Fibroblast of skin of scalp (primary cell): ENCODE results near the gene RNF223.
"Not testable (repeated sequence)": the region's sequence is repeated elsewhere in the genome, so short reads cannot be mapped to it uniquely, and the experiment has no call there.

Source experiments
- DNase-seq: peaks from one replicate; pipeline ENCODE4 v3.0.0-alpha.2; 2013

The RNF223 gene

DNA sequence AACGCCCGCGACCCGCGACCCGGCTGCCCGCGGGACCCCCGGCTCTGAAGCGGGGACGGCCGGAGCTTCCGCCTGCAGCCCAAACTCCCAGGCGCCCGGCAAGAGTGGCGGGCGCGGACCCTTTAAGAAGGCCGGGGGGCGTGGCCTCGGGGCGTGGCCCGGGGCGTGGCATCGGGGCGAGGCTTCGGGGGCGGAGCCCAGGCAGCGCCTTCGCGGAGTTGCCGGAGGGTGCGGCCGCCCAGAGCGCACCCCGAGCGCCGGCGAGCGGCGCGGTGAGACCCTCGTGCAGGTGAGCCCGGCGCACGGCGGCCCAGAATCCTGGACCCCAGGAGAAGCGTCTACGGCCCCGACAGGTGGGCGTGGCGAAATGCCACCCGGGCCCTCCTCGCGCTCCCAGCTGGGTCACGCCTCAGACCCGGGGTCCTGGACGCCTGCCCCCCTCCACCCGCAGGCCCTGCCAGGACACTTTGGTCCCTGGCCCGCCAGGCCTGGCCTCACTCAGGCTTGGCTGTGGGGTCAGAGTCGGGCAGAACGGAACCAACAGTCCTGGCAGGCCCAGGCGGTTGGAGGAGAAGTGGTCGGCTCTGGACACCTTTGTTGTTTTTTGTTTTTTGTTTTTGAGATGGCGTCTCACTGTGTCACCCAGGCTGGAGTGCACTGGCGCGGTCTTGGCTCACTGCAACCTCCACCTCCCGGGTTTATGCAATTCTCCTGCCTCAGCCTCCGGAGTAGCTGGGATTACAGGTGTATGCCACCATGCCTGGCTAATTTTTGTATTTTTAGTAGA, 14.4 kb downstream of the RNF223 start:
- peak; percentile 77 for DNase-seq

DNA sequence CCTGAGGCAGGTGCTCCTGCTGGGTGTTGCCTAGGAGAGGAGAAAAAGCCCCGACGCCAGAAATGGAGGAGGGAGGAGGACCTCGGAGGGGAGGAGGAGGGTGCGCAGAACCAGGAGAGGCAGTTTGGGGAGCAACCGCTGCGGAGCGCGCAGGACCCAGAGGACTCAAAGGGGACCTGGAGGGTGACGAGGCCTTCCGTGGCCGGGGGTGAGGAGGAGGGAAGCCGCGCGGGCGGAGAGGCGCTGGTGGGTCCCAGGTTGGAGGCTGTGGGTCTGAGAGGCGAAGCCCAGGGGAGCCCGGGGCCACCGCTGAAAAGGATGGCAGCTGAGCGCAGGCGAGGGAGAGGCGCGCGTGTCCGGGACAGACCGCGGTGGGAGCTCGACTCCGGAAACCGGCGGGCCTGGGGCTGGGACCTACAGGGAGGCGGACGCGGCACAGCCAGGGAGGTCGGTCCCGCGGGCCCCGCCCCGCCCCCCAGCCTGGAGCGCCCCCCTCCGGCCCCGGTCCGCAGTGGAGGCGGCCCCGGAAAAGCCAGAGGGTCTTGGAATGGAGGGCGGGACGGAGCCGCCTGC, 15.1 kb downstream of the RNF223 start:
- no peak for DNase-seq

DNA sequence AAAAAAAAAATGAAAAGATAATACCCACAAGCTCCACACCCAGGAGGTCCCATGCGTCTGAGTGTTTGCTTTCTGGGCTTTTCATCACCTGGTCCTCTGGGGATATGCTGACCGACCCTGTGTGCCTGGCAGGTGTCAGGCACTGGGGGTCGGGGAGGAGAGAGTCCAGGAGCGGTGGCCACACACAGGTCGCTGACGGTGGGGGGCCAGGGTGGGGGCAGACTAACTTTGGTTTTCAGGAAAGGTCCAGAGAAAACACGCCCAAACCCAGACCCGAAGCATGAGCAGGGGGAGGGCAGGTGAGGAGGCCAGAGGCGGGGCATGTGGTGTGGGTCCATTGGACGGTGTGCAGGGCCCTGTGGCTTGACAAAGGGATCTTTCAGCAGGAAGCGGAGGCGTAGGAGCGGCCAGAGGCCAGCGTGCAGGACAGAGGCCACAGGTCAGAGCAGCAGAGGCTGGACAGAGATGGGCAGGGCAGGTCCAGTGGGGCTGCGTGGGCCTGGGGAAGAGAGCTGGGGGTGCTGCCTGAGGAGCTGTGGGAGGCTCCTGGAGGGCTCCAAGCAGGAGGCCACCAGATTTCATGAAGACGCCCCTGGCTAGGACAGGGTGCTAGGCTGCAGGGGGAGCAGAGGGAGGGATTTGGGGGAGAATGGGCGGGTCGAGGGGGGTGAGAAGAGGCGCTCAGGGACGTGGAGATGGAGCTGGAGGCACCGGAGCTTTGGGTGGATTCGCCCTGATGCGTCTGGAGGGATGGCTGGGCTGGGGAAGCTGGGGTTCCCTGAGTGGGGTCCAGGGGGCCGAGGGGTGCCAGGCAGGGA, 15.8 kb downstream of the RNF223 start:
- DNase-seq: no peak

DNA sequence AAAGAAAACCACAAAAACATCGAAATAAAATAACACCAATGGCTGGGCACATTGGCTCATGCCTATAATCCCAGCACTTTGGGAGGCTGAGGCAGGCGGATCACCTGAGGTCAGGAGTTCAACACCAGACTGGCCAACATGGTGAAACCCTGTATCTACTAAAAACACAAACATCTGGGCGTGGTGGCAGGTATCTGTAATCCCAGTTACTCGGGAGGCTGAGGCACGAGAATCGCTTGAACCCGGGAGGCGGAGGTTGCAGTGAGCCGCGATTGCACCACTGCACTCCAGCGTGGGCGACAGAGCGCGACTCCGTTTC, 16.4 kb downstream of the RNF223 start:
- DNase-seq: not testable (repeated sequence)

DNA sequence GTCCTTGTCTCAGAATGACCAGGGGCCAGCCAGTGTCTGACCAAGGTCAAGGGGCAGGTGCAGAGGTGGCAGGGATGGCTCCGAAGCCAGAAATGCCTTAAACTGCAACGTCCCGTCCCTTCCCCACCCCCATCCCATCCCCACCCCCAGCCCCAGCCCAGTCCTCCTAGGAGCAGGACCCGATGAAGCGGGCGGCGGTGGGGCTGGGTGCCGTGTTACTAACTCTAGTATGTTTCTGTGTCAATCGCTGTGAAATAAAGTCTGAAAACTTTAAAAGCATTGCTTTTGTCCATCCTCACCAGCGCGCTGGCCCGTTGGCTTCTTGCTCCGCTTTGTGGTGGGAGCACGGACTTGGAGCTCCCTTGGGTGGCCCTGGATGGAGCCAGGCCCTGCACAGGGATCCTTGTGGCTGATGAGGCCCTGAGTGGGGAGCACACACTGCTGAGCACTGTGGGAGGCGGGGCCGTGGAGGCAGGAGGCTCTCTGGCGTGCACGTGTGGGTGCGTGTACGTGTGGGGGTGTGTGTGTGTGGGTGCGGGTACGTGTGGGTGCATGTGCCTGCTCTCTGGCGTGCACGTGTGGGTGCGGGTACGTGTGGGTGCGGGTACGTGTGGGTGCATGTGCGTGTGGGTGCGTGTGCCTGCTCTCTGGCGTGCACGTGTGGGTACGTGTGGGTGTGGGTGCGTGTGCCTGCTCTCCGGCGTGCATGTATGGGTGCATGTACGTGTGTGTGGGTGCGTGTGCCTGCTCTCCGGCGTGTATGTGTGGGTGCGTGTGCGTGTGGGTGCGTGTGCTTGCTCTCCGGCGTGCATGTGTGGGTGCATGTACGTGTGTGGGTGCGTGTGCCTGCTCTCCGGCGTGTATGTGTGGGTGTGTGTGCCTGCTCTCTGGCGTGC, 18.0 kb downstream of the RNF223 start:
- DNase-seq: no peak

DNA sequence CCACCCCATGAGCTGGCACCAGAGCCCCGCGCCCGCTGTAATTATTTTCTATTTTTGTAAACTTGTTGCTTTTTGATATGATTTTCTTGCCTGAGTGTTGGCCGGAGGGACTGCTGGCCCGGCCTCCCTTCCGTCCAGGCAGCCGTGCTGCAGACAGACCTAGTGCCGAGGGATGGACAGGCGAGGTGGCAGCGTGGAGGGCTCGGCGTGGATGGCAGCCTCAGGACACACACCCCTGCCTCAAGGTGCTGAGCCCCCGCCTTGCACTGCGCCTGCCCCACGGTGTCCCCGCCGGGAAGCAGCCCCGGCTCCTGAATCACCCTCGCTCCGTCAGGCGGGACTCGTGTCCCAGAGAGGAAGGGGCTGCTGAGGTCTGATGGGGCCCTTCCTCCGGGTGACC, 19.1 kb downstream of the RNF223 start:
- no peak for DNase-seq

DNA sequence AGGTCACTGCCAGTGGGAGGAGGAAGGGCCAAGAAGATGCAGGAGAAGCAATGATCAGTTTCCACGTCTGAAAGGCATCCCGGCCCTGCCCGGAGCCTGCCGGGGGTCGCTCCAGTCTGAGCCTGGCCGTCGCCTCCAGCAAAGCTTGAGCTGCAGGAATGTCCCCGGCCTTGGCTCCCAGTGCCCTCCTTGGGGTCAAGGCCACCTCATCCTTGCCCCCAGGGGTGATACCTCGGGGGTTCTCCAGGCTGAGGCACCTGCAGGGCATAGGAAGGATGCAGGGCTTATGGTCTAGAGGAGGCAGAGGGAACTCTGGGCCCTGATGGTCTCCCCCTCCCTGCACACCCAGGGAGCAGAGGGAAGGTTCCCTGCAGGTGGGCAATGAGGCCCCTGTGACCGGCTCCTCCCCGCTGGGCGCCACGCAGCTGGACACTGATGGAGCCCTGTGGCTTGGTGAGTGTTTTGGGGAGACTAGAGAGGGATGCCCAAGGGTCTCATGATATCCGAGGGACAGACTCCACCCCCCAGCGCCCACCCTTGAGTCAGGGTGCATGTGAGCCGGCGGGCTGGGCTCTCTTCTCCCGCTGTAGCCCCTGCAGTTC, 19.9 kb downstream of the RNF223 start:
- no peak for DNase-seq

DNA sequence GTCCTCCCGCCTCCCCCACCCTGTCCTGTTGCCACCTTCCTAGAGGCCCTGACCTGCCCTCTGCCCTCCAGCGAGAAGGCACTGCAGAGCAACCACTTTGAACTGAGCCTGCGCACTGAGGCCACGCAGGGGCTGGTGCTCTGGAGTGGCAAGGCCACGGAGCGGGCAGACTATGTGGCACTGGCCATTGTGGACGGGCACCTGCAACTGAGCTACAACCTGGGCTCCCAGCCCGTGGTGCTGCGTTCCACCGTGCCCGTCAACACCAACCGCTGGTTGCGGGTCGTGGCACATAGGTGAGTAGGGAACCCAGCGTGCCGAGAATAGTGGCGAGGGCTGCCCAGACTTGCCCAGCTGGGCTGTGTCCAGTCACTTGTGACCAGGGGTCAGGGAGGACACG, 20.4 kb downstream of the RNF223 start:
- DNase-seq: no peak

DNA sequence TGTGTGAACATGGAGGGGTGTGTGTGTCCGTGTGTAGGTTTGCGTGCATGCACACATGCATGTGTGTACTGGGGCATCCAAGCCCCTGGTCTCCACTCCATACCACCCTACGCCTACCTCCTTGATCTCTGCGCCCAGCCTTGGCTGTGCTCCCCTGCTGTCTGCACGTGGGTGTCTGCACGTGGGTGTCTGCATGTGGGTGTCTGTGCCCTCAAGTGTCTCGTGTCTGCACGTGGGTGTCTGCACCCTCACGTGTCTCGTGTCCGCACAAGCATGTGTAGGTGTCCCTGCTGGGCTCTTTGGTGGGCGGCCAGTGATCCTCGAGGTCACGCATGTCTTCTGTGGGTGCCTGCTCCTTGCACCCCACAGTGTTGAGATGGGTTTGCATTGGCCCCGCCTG, 21.1 kb downstream of the RNF223 start:
- no peak for DNase-seq

DNA sequence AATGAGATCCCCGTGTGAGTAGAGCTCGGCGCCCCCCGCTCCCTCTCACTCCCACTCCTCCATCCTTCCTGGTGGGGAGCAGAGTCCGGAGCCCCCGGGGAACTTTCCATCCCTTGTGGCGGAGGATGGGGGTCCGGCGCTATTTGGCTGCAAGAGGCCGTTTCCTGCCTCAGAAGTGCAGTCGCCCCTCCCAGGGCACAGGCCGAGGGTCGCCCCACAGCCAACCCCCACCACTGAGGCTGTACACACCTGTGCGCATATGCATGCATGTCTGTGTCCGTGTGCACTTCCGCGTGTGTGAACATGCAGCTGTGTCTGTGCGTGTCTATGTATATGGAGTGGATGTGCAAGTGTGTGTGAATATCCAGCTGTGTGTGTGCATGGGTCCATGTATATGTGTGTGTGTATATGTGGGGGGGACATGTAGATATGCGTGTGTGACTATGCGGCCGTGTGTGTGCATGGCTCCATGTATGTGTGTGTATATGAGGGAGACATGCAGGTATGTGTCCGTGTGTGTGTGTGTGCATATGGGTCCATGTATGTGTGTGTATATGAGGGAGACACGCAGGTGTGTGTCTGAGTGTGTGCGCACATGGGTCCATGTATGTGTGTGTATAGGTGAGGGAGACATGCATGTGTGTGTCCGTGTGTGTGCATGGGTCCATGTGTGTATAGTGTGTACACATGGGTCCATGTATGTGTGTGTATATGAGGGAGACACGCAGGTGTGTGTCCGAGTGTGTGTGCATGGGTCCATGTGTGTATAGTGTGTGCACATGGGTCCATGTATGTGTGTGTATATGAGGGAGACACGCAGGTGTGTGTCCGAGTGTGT, 21.9 kb downstream of the RNF223 start:
- DNase-seq: no peak

DNA sequence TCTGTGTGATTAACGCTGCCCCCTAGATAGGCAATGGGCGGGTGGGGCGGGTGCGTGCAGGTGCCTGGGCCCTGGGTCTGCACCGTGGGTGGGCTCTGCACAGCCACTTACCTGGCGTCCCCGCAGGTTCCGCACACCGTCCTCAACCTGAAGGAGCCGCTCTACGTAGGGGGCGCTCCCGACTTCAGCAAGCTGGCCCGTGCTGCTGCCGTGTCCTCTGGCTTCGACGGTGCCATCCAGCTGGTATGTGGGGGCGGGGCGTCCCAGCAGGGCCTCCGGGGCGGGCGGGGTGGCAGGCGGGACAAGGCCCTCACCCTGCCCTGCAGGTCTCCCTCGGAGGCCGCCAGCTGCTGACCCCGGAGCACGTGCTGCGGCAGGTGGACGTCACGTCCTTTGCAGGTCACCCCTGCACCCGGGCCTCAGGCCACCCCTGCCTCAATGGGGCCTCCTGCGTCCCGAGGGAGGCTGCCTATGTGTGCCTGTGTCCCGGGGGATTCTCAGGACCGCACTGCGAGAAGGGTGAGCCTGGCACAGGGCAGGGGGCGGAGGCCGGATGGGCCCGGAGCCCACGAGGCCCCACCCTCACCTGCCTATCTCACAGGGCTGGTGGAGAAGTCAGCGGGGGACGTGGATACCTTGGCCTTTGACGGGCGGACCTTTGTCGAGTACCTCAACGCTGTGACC, 22.8 kb downstream of the RNF223 start:
- DNase-seq: no peak

DNA sequence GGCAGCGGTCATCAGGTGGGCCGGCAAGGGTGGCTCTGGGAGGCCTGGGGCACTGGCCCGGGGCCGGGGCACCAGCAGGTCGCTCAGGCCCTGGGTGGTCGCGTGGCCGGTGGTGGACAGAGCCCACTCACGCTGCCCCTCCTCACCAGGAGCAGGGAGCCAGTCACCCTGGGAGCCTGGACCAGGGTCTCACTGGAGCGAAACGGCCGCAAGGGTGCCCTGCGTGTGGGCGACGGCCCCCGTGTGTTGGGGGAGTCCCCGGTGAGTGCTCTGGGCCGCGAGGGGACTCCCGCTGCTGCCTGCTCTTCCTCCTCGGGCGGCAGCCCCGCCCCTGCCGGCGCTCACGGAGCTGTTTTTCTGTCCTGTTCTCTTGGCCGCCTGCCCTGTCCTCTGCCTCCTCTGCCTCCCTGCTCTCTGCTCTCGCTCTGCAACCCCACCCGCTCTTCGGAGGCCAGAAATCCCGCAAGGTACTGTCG, 23.5 kb downstream of the RNF223 start:
- DNase-seq: no peak

DNA sequence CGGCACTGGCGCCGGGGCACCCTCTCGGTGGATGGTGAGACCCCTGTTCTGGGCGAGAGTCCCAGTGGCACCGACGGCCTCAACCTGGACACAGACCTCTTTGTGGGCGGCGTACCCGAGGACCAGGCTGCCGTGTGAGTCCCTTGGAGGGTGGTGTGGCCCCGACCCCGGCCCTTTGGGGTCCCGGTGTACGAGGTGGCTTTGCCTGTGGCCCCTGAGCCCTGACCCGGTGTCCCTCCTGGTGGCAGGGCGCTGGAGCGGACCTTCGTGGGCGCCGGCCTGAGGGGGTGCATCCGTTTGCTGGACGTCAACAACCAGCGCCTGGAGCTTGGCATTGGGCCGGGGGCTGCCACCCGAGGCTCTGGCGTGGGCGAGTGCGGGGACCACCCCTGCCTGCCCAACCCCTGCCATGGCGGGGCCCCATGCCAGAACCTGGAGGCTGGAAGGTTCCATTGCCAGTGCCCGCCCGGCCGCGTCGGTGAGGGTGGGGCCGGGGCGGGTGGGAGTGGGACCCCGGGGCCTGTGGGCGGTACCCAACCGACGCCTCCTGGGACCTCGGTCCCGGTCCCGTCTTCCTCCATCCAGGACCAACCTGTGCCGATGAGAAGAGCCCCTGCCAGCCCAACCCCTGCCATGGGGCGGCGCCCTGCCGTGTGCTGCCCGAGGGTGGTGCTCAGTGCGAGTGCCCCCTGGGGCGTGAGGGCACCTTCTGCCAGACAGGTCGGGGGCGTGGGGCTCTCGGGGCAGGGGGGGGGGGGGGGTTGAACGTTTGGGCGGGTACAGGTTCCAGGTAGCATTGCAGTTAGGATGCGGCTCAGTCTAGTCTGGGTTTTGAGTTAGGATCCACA, 24.6 kb downstream of the RNF223 start:
- no peak for DNase-seq

DNA sequence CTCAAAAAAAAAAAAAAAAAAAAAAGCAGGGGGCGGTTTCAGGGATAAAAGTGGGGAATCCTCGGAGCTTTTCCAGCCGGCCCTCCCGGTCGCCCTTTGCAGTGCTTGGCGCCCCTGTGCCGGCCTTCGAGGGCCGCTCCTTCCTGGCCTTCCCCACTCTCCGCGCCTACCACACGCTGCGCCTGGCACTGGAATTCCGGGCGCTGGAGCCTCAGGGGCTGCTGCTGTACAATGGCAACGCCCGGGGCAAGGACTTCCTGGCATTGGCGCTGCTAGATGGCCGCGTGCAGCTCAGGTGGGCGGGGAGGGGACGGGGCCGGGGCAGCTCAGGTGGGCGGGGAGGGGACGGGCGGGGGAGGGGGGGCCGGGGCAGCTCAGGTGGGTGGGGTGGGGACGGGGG, 25.3 kb downstream of the RNF223 start:
- DNase-seq: no peak

DNA sequence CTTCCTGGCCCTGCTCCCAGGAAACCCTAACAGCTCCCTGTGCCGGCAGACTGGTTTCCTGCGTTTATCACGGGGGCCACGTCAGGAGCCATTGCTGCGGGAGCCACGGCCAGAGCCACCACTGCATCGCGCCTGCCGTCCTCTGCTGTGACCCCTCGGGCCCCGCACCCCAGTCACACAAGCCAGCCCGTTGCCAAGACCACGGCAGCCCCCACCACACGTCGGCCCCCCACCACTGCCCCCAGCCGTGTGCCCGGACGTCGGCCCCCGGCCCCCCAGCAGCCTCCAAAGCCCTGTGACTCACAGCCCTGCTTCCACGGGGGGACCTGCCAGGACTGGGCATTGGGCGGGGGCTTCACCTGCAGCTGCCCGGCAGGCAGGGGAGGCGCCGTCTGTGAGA, 26.1 kb downstream of the RNF223 start:
- no peak for DNase-seq

DNA sequence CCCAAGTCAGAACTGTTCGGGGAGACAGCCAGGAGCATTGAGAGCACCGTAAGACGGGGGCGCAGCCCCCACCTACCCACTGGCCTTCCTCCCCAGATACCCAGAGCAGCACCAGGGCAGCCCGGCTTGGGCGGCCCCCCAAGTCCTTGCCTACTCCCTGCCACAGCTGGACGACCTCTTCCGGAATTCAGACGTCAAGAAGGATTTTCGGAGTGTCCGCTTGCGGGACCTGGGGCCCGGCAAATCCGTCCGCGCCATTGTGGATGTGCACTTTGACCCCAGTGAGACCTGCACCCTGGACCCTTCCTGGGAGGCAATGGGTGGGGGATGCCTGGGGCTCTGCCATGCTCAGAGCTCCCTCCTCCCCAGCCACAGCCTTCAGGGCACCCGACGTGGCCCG, 26.7 kb downstream of the RNF223 start:
- DNase-seq: no peak

DNA sequence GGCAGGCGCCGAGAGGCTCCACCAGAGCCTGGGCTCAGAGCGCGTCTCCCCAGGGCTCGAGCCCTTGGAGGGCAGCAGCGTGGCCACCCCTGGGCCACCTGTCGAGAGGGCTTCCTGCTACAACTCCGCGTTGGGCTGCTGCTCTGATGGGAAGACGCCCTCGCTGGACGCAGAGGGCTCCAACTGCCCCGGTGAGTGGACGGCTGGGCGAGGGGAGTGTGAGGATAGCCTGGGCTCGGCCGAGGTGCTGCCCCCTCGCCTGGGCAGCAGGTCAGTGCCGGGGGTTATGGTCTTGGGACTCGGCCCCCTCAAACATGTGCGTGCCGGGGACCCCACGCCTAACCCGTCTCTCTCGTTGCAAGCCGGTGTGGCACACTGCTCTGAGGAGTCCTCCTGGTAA, 27.3 kb downstream of the RNF223 start:
- DNase-seq: no peak

DNA sequence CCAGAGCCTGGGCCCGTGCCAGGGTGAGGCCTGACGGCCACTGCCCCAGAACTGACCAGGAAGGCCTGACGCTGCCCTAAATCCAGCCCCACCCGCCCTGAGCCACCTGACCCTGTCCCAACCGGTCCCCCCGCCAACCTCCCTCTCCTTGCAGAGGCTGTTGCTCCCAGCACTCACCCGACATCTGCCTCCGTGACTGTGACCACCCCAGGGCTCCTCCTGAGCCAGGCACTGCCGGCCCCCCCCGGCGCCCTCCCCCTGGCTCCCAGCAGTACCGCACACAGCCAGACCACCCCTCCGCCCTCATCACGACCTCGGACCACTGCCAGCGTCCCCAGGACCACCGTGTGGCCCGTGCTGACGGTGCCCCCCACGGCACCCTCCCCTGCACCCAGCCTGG, 27.9 kb downstream of the RNF223 start:
- DNase-seq: no peak

DNA sequence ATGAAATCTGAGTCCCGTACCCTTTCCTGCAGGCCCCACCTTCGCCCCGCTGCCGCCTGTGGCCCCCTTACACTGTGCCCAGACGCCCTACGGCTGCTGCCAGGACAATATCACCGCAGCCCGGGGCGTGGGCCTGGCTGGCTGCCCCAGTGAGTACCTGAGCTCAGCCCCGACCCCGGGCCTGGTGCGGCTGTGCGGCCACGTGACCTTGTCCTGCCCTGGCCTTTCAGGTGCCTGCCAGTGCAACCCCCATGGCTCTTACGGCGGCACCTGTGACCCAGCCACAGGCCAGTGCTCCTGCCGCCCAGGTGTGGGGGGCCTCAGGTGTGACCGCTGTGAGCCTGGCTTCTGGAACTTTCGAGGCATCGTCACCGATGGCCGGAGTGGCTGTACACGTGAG, 29.0 kb downstream of the RNF223 start:
- no peak for DNase-seq
